Mesodermal cell (in vitro differentiated cells): ENCODE results near the gene PRKAG1.

Experiments used
- H3K27ac ChIP-seq: 2 replicates; pipeline ENCODE4 v1.7.0; 2013; ENCODE audit warnings: mild to moderate bottlenecking, low read depth, low read length, moderate library complexity; ENCODE audit not compliant: severe bottlenecking
- H3K36me3 ChIP-seq: 2 replicates; pipeline ENCODE4 v1.7.1; 2013; ENCODE audit warnings: mild to moderate bottlenecking, low read length, moderate library complexity; ENCODE audit not compliant: control insufficient read depth, insufficient read depth
- H3K4me1 ChIP-seq: one replicate; pipeline ENCODE4 v1.7.1; 2013; ENCODE audit warnings: mild to moderate bottlenecking, low read length; ENCODE audit not compliant: insufficient read depth, control insufficient read depth, poor library complexity, severe bottlenecking
- H3K4me3 ChIP-seq: 2 replicates; pipeline ENCODE4 v1.7.0; 2013; ENCODE audit warnings: low read length, control low read depth, mild to moderate bottlenecking; ENCODE audit not compliant: insufficient read depth, poor library complexity, severe bottlenecking; ENCODE audit errors: extremely low read depth
- H3K9me3 ChIP-seq: 2 replicates; pipeline ENCODE4 v1.7.1; 2013; ENCODE audit warnings: mild to moderate bottlenecking, low read length, moderate library complexity; ENCODE audit not compliant: control insufficient read depth
- WGBS, 2 experiments: methylation state at CpG; one replicate each; pipeline ENCODE4 v1.1.5; 2013; ENCODE audit warnings: missing lambda C conversion rate in 2 of 2; ENCODE audit not compliant: insufficient coverage in 2 of 2; 5-methylcytosine and 5-hydroxymethylcytosine counted together

PRKAG1 gene

GRCh38 chr12:49038291-49038955 lies 19.8 kb upstream of the PRKAG1 start:
- H3K4me1 ChIP-seq = no peaks in the 10 kb centered on the region
- no peak overlapping the region for H3K27ac ChIP-seq
- H3K36me3 ChIP-seq = peaks cover 100% of the 10 kb centered on the region
- no peaks in the 10 kb centered on the region for H3K9me3 ChIP-seq
- WGBS, 2 experiments = 94 to 98% methylated on average over 20 of the region's 20 CpGs
- no peak overlapping the region for H3K4me3 ChIP-seq

- Histone ChIP-seq H3K9me3 (no peaks in the 10 kb centered on the region), H3K27ac (no peak overlapping the region), H3K36me3 (peaks cover 100% of the 10 kb centered on the region), H3K4me1 (no peaks in the 10 kb centered on the region), H3K4me3 (no peak overlapping the region)
- 92 to 100% methylated on average over 5 to 7 of the region's 7 CpGs for WGBS, 2 experiments
Observed at GRCh38 chr12:49037947-49038237, 19.3 kb upstream of the PRKAG1 start.

- no peak overlapping the region for H3K27ac ChIP-seq
- WGBS, 2 experiments = 95 to 99% methylated on average over 7 to 9 of the region's 9 CpGs
- H3K4me3 ChIP-seq = no peak overlapping the region
- no peaks in the 10 kb centered on the region for H3K9me3 ChIP-seq
- peaks cover 100% of the 10 kb centered on the region for H3K36me3 ChIP-seq
- no peaks in the 10 kb centered on the region for H3K4me1 ChIP-seq
Observed at GRCh38 chr12:49037111-49037946, 18.8 kb upstream of the PRKAG1 start.

- Histone ChIP-seq H3K27ac (no peak overlapping the region), H3K4me1 (no peaks in the 10 kb centered on the region), H3K36me3 (peaks cover 100% of the 10 kb centered on the region), H3K9me3 (no peaks in the 10 kb centered on the region), H3K4me3 (no peak overlapping the region)
- WGBS, 2 experiments = 80% methylated on average over 2 of the region's 4 CpGs; no CpG with 5 or more reads in 1 of the 2 experiments
Observed at GRCh38 chr12:49036029-49036428, 17.5 kb upstream of the PRKAG1 start.

DNA sequence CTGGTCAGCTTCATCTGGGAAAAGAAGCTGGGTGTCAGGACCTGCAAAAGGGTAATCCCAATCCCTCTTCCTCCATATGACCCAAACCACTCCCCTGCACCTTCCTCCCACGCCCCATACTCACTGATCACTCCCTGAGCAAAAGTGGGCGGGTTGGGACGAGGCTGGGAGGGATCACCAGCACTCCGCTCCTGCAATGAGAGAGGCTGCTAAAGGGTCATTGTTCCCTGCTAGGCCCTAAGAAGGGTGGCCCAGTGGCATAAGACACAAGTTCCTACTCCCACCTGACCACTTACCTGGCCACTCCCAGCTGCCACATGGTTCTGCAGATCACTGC lies 15.7 kb upstream of the PRKAG1 start:
- H3K27ac ChIP-seq = no peak overlapping the region
- H3K36me3 ChIP-seq = peaks cover 100% of the 10 kb centered on the region
- H3K4me3 ChIP-seq = no peak overlapping the region
- no peaks in the 10 kb centered on the region for H3K4me1 ChIP-seq
- WGBS, 2 experiments = 91 to 95% methylated on average over 4 of the region's 4 CpGs
- H3K9me3 ChIP-seq = no peaks in the 10 kb centered on the region

DNA sequence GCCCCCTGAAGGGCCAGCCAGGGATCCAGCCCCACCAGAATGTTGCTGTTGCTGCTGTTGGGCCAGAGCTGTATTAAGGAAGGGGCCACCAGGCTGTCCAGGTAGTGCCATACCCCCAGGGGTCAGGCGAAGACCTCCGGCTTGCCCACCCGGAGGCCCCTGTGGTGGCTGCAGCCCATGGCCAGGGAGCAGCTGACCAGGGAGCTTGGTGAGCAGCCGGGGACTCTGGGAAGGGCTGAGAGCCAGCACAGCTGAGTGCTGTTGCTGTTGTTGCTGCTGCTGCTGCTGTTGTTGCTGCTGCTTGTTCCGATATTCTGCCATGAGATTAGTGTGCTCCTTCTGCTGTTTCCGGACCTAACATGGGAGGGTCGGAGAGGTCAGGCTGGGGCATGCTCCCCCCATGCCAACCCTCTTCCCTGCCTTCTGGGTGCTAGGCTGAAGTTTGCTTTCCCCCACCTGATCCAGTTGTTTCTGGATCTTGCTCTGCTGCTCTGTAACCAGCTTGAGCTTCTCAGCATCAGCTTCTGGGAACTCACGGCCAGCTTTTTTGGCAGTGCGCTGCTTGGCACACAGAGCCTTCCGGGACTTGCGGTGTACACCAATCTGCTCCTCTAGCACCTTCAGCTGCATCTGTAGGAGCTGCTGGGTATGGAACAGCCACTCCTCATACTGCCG lies 15.2 kb upstream of the PRKAG1 start:
- no peak overlapping the region for H3K4me3 ChIP-seq
- H3K36me3 ChIP-seq = peaks cover 100% of the 10 kb centered on the region
- no peaks in the 10 kb centered on the region for H3K9me3 ChIP-seq
- H3K4me1 ChIP-seq = no peaks in the 10 kb centered on the region
- no peak overlapping the region for H3K27ac ChIP-seq
- whole genome bisulfite sequencing, 2 experiments = 96 to 98% methylated on average over 10 to 11 of the region's 12 CpGs

DNA sequence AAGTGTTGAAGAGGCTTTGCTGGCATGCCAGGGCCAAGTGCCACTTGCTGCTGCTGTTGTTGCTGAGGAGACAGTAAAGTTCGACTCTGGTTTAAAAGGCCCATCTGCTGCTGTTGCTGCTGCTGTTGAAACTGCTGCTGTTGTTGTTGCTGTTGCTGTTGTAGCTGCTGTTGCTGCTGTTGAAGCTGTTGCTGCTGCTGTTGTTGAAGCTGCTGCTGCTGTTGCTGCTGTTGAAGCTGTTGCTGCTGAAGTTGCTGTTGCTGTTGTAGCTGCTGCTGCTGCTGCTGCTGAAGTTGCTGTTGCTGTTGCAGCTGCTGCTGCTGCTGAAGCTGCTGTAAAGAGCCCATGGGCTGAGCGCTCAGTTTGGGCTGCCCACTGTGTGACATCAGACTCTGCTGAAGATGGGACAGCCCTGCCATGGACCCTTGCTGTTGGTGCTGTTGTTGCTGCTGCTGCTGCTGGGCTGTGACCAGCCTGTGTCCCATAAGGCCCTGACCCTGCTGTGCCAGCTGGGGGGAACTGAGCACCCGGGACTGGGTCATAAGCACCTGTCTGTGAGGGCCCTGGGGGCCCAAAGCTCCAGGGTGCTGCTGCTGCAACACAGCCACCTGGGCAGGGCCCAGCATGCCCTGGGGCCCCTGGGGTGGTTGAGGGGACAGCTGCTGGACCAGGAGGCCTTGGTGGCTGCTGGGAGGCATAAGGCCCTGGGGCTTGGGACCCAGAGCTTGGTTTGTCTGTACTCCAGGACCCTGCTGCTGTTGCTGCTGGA lies 14.3 kb upstream of the PRKAG1 start:
- peaks cover 100% of the 10 kb centered on the region for H3K36me3 ChIP-seq
- 93% methylated on average over 3 of the region's 3 CpGs for WGBS, 2 experiments

DNA sequence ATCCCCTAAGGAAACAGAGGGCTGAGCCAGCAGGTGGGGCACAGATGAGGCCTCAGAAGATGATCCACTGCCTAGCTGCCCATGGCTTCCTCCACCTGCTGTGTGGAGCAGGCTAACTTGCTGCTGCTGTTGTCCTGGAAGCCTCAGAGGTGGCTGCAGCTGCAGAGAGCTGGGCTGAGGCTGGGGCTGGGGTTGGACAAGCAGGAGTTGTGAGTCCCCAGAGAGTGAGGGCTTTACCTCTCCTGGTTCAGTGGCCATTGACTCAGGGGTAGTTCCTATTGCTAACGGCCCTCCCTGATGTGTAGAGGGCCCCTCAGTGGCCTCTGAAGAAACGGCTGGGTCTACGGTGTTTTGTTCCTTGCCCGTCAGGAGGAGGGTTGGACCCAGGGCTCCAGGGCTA lies 13.7 kb upstream of the PRKAG1 start:
- H3K4me1 ChIP-seq = no peaks in the 10 kb centered on the region
- H3K36me3 ChIP-seq = peaks cover 100% of the 10 kb centered on the region
- 96 to 100% methylated on average over 3 to 4 of the region's 4 CpGs for WGBS, 2 experiments
- no peaks in the 10 kb centered on the region for H3K9me3 ChIP-seq
- H3K4me3 ChIP-seq = no peak overlapping the region
- no peak overlapping the region for H3K27ac ChIP-seq

More for the DNA sequence above, 14.3 kb upstream of the PRKAG1 start:
- H3K9me3 ChIP-seq = no peaks in the 10 kb centered on the region
- H3K27ac ChIP-seq = no peak overlapping the region
- H3K4me3 ChIP-seq = no peak overlapping the region
- no peaks in the 10 kb centered on the region for H3K4me1 ChIP-seq

DNA sequence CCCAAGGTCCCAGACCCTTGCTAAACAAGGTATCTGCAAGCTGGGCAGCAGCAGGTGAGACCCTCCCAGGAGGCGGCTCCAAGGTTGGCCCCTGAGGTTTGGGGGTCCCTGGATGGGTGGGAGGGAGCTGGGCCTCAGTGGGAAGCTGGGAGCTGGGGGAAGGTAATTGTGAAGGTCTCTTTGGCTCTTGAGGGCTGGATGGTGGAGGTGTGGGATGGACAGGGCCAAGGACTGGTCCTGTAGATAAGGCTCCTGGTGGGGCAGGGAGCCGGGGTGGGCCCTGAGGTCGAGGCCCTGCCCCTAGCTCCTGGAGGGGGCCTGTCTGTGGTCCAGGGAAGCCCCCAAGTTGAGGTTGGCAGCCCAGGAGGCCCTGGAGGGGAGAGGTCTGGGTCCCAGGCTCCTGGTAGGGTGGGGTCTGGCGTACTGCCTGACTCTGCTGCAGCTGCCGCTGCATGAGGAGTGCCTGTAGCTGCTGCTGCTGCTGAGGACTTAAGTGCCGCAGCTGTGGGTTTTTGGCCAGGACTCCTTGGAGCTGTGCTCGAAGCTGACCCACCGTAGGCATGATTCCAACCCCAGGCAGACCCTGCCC lies 13.1 kb upstream of the PRKAG1 start:
- Histone ChIP-seq H3K9me3 (no peaks in the 10 kb centered on the region), H3K4me3 (no peak overlapping the region), H3K4me1 (no peaks in the 10 kb centered on the region), H3K27ac (no peak overlapping the region), H3K36me3 (peaks cover 100% of the 10 kb centered on the region)
- 95 to 98% methylated on average over 6 to 7 of the region's 8 CpGs for WGBS, 2 experiments
